Measurements from ENCODE around the gene ZDHHC22. TPM values are rescaled to one million over a fixed set of nuclear protein-coding genes. Genes with fewer than 3 reads are reported as not detected.

The ZDHHC22 gene
- total RNA-seq, 1 experiment from 2014 or later: 11.3 TPM

DNA sequence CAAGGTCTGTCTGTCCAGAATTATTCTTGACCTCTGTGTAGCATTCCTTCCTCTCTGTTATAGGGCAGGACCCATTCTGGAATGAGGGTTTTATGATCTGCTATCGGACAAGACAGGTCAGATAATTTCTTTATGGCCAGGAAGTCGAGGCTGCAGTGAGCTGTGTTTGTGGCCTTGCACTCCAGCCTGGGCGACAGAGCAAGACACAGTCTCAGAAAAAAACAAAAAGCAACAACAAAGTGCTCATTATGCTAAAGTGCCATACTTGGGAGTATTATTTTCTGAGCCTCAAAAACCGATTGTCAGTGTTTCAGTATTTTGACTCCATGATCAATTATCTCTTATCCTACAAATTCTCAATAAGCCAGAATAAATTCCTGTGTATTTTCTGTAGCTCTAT, 39.4 kb downstream of the ZDHHC22 start:
- Histone ChIP-seq H3K23ac (ENCODE audit: insufficient read length, low read depth, low read length) (no peak overlapping the region), H3K18ac (ENCODE audit: insufficient read length, low read depth, low read length) (no peak overlapping the region), H2BK20ac (ENCODE audit: low read depth, low read length, poor library complexity, severe bottlenecking) (no peak overlapping the region), H3K23me2 (ENCODE audit: insufficient read length, low read depth, low read length, poor library complexity, severe bottlenecking) (peaks cover 10% of the 10 kb centered on the region), H2BK12ac (ENCODE audit: insufficient read length, low read depth, low read length) (no peak overlapping the region), H3K4me1 (ENCODE audit: insufficient read depth, low read length) (peaks cover 13% of the 10 kb centered on the region; the same call in 1 of the 2 replicates), H3K79me1 (ENCODE audit: insufficient read depth, low read depth, low read length, poor library complexity, severe bottlenecking) (no peaks in the 10 kb centered on the region), H2BK15ac (ENCODE audit: low read depth, low read length) (no peak overlapping the region), H2AK5ac (ENCODE audit: insufficient read length, low read length) (no peak overlapping the region), H4K91ac (ENCODE audit: insufficient read length, low read depth, low read length) (no peak overlapping the region), H3K56ac (ENCODE audit: insufficient read length, low read depth, low read length) (no peak overlapping the region), H2BK5ac (ENCODE audit: insufficient read length, low read length) (no peak overlapping the region), H2AFZ (ENCODE audit: low read length) (no peak overlapping the region), H2BK120ac (ENCODE audit: low read depth, low read length, poor library complexity, severe bottlenecking) (no peak overlapping the region), H3K9ac (ENCODE audit: extremely low read depth, insufficient read length, low read length) (no peak overlapping the region), H3K14ac (ENCODE audit: insufficient read depth, low read length) (no peak overlapping the region), H4K20me1 (ENCODE audit: control insufficient read depth, insufficient read depth, insufficient read length) (no peaks in the 10 kb centered on the region), H4K5ac (ENCODE audit: insufficient read length, low read depth, low read length) (no peak overlapping the region), H4K8ac (replicated peaks; ENCODE audit: insufficient read length, low read depth, low read length) (no peak overlapping the region), H3K79me2 (ENCODE audit: insufficient read depth, low read length) (peaks cover 5% of the 10 kb centered on the region; the same call in 1 of the 2 replicates), H3K27ac (ENCODE audit: insufficient read length, low read depth, low read length) (no peak overlapping the region), H3K9me3 (ENCODE audit: control insufficient read depth, low read depth, low read length) (no peaks in the 10 kb centered on the region), H3K4me2 (ENCODE audit: insufficient read depth, insufficient read length, low read length) (no peak overlapping the region), H3K4ac (ENCODE audit: low read depth, low read length) (no peak overlapping the region), H3K27me3 (ENCODE audit: insufficient read depth, low read length) (no peaks in the 10 kb centered on the region), H3T11ph (ENCODE audit: low read length) (no peak overlapping the region)
- Mint-ChIP-seq H3K9me3 (no peaks in the 10 kb centered on the region), H3K4me1 (peaks cover 45 to 72% of the 10 kb centered on the region in 2 experiments), H3K27ac (no peak overlapping the region; a peak in 1 of 7 replicates), H3K27me3 (ENCODE audit: low read depth) (no peaks in the 10 kb centered on the region), H3K4me3 (no peak overlapping the region), H3K36me3 (ENCODE audit: insufficient read depth in 1 of 3, low read depth in 3 of 3) (peaks cover 4 to 19% (median 10%) of the 10 kb centered on the region in 3 experiments; a peak in 6 of 7 replicates)
- DNase-seq: no peak
- no CpG with 5 or more reads among the region's 4 CpGs for WGBS (ENCODE audit: extremely low coverage, insufficient read length, low lambda C conversion rate)
- TF ChIP-seq, protein P1, sequence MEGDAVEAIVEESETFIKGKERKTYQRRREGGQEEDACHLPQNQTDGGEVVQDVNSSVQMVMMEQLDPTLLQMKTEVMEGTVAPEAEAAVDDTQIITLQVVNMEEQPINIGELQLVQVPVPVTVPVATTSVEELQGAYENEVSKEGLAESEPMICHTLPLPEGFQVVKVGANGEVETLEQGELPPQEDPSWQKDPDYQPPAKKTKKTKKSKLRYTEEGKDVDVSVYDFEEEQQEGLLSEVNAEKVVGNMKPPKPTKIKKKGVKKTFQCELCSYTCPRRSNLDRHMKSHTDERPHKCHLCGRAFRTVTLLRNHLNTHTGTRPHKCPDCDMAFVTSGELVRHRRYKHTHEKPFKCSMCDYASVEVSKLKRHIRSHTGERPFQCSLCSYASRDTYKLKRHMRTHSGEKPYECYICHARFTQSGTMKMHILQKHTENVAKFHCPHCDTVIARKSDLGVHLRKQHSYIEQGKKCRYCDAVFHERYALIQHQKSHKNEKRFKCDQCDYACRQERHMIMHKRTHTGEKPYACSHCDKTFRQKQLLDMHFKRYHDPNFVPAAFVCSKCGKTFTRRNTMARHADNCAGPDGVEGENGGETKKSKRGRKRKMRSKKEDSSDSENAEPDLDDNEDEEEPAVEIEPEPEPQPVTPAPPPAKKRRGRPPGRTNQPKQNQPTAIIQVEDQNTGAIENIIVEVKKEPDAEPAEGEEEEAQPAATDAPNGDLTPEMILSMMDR (conservative IDR thresholded peaks at IDR 0.05): no peak

Measured in H9 (cell line).